ENCODE measurements around the gene ABCD3.

Gene ABCD3

DNA sequence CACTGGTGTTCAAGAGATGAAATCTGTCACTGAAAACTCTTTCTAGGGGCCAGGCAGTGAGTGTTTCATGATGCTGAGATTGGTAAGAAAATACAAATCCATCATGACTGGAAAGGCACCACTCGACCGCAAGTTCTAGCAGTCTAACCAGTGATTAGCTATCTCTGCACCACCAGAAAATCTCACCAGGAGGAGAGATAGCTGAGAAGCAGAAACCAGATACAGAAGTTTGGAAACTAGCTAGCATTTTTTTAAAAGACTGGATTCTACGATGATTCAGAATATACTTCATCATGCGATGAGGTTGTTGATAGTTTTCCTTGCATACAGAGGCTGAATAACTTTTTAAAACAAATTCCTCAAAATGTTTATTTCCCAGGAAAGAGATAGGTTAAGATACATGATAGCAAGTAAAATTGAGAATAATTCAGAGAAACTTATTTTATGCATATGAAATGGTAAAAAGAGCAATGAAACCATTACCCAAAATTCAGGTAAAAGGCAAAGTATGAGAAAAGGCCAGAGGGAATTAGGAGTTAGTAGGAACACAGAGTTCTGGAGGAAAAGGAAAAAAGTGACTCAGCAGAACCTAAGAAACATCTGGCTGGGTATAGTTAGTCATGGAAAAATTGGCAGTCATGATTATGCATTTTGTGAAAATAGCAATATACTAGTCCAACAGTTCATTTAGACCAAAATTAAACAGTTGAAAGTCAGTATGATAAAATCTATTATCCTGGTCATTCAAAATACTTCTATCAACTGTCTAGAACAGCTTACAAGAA is 126.7 kb downstream of the ABCD3 start:
- Histone ChIP-seq H3K27ac (ENCODE audit: low read length) (no peak overlapping the region), H3K4me3 (ENCODE audit: low read length) (no peak overlapping the region), H3K27me3 (ENCODE audit: control insufficient read depth, insufficient read depth, low read length) (peaks cover 6% of the 10 kb centered on the region; the same call in 1 of the 2 replicates), H3K9me3 (ENCODE audit: control insufficient read depth, insufficient read depth, low read length) (no peaks in the 10 kb centered on the region), H3K4me1 (ENCODE audit: control insufficient read depth, insufficient read depth, low read length) (no peaks in the 10 kb centered on the region), H3K36me3 (ENCODE audit: control insufficient read depth, insufficient read depth, low read length) (no peaks in the 10 kb centered on the region)
- no CpG with 5 or more reads among the region's 4 CpGs for WGBS (ENCODE audit: insufficient coverage, insufficient read length)
- DNase-seq (ENCODE audit: low read depth, low spot score), result no peak

DNA sequence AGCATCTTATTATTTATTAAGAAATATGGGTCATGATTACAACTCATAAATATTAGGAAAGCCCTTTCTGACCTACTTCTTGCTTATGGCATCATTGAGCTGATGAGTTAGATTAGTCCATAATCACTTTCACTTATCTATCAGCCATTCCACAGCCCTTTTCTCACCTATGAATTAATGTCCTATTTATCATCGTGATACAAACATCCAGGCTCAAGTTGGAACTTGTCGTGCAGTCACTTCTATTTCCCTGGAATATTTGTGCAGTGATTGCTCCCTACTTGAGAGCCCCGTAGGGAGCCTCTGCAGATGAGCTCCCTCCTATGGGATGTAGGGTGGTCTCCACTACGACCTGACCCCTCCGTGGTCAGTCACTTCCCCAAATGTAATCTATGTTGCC is 131.5 kb downstream of the ABCD3 start:
- Histone ChIP-seq H3K9me3 (ENCODE audit: control insufficient read depth, insufficient read depth, low read length) (no peaks in the 10 kb centered on the region), H3K27me3 (ENCODE audit: control insufficient read depth, insufficient read depth, low read length) (no peaks in the 10 kb centered on the region), H3K4me3 (ENCODE audit: low read length) (no peak overlapping the region), H3K4me1 (ENCODE audit: control insufficient read depth, insufficient read depth, low read length) (peaks cover 3% of the 10 kb centered on the region), H3K36me3 (ENCODE audit: control insufficient read depth, insufficient read depth, low read length) (no peaks in the 10 kb centered on the region), H3K27ac (ENCODE audit: low read length) (no peak overlapping the region)
- no CpG with 5 or more reads among the region's 5 CpGs for WGBS (ENCODE audit: insufficient coverage, insufficient read length)
- DNase-seq (ENCODE audit: low read depth, low spot score), result no peak

- no peak for DNase-seq (ENCODE audit: low read depth, low spot score)
- Histone ChIP-seq H3K27me3 (ENCODE audit: control insufficient read depth, insufficient read depth, low read length) (no peaks in the 10 kb centered on the region), H3K4me3 (ENCODE audit: low read length) (no peak overlapping the region), H3K36me3 (ENCODE audit: control insufficient read depth, insufficient read depth, low read length) (no peaks in the 10 kb centered on the region), H3K9me3 (ENCODE audit: control insufficient read depth, insufficient read depth, low read length) (no peaks in the 10 kb centered on the region), H3K27ac (ENCODE audit: low read length) (no peak overlapping the region), H3K4me1 (ENCODE audit: control insufficient read depth, insufficient read depth, low read length) (peaks cover 3% of the 10 kb centered on the region)
- no CpG with 5 or more reads among the region's 6 CpGs for WGBS (ENCODE audit: insufficient coverage, insufficient read length)
Measured at GRCh38 chr1:94550396-94550795, 132.2 kb downstream of the ABCD3 start.

DNA sequence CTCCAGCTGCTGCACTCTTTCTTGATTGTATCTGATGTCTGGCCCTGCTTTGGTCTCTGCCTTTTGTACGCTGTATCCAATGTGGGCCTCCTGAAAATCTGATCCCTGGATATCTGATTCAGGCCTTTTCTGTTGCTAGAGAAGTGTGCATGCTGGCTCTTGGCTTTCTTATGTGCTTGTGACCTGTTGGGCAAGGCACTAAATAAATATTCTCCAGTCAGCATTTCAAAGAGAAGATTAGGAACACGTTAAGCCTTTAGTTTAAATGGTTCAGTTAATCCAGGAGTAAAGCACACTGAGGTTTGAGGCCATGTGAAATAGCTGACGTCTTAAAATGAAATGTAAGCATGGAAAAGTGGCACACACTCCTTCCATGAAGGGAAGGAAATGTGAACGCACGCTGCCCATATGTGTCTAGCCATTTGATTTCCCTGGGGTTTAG is 132.6 kb downstream of the ABCD3 start:
- Histone ChIP-seq H3K4me3 (ENCODE audit: low read length) (no peak overlapping the region), H3K9me3 (ENCODE audit: control insufficient read depth, insufficient read depth, low read length) (no peaks in the 10 kb centered on the region), H3K27ac (ENCODE audit: low read length) (no peak overlapping the region), H3K4me1 (ENCODE audit: control insufficient read depth, insufficient read depth, low read length) (peaks cover 3% of the 10 kb centered on the region), H3K36me3 (ENCODE audit: control insufficient read depth, insufficient read depth, low read length) (no peaks in the 10 kb centered on the region), H3K27me3 (ENCODE audit: control insufficient read depth, insufficient read depth, low read length) (no peaks in the 10 kb centered on the region)
- no CpG with 5 or more reads among the region's 5 CpGs for WGBS (ENCODE audit: insufficient coverage, insufficient read length)
- no peak for DNase-seq (ENCODE audit: low read depth, low spot score)

- Histone ChIP-seq H3K27ac (ENCODE audit: low read length) (no peak overlapping the region), H3K4me1 (ENCODE audit: control insufficient read depth, insufficient read depth, low read length) (peaks cover 3% of the 10 kb centered on the region), H3K36me3 (ENCODE audit: control insufficient read depth, insufficient read depth, low read length) (no peaks in the 10 kb centered on the region), H3K9me3 (ENCODE audit: control insufficient read depth, insufficient read depth, low read length) (no peaks in the 10 kb centered on the region), H3K4me3 (ENCODE audit: low read length) (no peak overlapping the region), H3K27me3 (ENCODE audit: control insufficient read depth, insufficient read depth, low read length) (no peaks in the 10 kb centered on the region)
- WGBS (ENCODE audit: insufficient coverage, insufficient read length), result no CpG with 5 or more reads among the region's 7 CpGs
- DNase-seq (ENCODE audit: low read depth, low spot score), result no peak
Measured at GRCh38 chr1:94551449-94551848, 133.3 kb downstream of the ABCD3 start.

DNA sequence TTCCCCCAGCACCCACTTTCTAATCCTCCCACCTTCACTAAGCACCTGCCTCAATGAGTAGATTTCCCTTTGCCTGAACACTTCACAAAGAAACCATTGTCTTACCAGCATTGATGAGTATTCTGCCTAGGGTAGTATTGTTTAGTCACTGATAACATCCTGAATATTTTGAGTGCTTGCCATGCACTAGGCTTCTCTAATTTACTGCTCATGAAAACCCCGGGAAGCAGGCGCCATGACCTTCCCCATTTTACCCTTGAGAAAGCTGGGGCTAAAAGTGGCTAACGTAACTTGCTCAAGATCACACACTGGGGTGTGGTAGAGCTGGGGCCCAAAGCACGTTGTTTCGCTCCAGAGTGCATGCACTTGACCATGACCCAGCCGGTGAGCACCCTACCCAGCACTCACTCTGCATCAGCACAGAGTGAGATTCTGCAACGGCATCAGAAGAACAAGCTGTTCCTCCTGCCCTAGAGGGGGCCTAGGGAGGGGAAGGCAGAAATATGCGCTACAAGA is 133.9 kb downstream of the ABCD3 start:
- no CpG with 5 or more reads among the region's 8 CpGs for WGBS (ENCODE audit: insufficient coverage, insufficient read length)
- no peaks in the 10 kb centered on the region for H3K36me3 ChIP-seq (ENCODE audit: control insufficient read depth, insufficient read depth, low read length)
- no peak overlapping the region for H3K4me3 ChIP-seq (ENCODE audit: low read length)
- DNase-seq (ENCODE audit: low read depth, low spot score), result no peak
- H3K4me1 ChIP-seq (ENCODE audit: control insufficient read depth, insufficient read depth, low read length), result peaks cover 3% of the 10 kb centered on the region
- H3K27ac ChIP-seq (ENCODE audit: low read length), result no peak overlapping the region
- no peaks in the 10 kb centered on the region for H3K9me3 ChIP-seq (ENCODE audit: control insufficient read depth, insufficient read depth, low read length)
- H3K27me3 ChIP-seq (ENCODE audit: control insufficient read depth, insufficient read depth, low read length), result no peaks in the 10 kb centered on the region

DNA sequence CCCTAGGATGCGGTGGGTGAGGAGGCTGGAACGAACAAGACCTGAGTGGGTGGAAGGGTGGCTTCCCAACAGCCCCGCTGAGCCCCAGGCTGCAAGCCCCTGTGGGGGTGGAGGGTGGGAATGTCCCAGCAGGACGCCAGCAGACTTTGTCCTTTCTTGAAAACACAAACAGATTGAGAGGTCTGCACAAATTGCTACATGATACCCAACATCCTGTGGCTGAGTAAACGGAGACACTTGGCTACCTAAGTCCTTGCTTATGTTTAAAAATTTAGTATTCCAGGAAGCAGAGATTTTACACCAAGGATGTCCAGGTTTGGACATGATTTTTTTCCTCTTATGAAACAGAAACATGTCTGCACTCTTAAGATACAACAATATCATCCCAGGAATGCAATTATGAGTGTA is 135.1 kb downstream of the ABCD3 start:
- WGBS (ENCODE audit: insufficient coverage, insufficient read length), result no CpG with 5 or more reads among the region's 5 CpGs

GRCh38 chr1:94553931-94554330 is 135.7 kb downstream of the ABCD3 start:
- no CpG with 5 or more reads among the region's 4 CpGs for WGBS (ENCODE audit: insufficient coverage, insufficient read length)
- Histone ChIP-seq H3K4me1 (ENCODE audit: control insufficient read depth, insufficient read depth, low read length) (peaks cover 3% of the 10 kb centered on the region), H3K9me3 (ENCODE audit: control insufficient read depth, insufficient read depth, low read length) (no peaks in the 10 kb centered on the region), H3K27ac (ENCODE audit: low read length) (no peak overlapping the region), H3K36me3 (ENCODE audit: control insufficient read depth, insufficient read depth, low read length) (no peaks in the 10 kb centered on the region), H3K27me3 (ENCODE audit: control insufficient read depth, insufficient read depth, low read length) (no peaks in the 10 kb centered on the region), H3K4me3 (ENCODE audit: low read length) (no peak overlapping the region)
- DNase-seq (ENCODE audit: low read depth, low spot score), result no peak

More for the DNA sequence above, 135.1 kb downstream of the ABCD3 start:
- Histone ChIP-seq H3K36me3 (ENCODE audit: control insufficient read depth, insufficient read depth, low read length) (no peaks in the 10 kb centered on the region), H3K4me1 (ENCODE audit: control insufficient read depth, insufficient read depth, low read length) (peaks cover 3% of the 10 kb centered on the region), H3K27me3 (ENCODE audit: control insufficient read depth, insufficient read depth, low read length) (no peaks in the 10 kb centered on the region), H3K27ac (ENCODE audit: low read length) (no peak overlapping the region), H3K9me3 (ENCODE audit: control insufficient read depth, insufficient read depth, low read length) (no peaks in the 10 kb centered on the region), H3K4me3 (ENCODE audit: low read length) (no peak overlapping the region)
- DNase-seq (ENCODE audit: low read depth, low spot score), result no peak

GRCh38 chr1:94554580-94554979 is 136.4 kb downstream of the ABCD3 start:
- peaks cover 3% of the 10 kb centered on the region for H3K4me1 ChIP-seq (ENCODE audit: control insufficient read depth, insufficient read depth, low read length)
- DNase-seq (ENCODE audit: low read depth, low spot score), result no peak
- H3K9me3 ChIP-seq (ENCODE audit: control insufficient read depth, insufficient read depth, low read length), result no peaks in the 10 kb centered on the region
- no CpG with 5 or more reads among the region's 5 CpGs for WGBS (ENCODE audit: insufficient coverage, insufficient read length)
- H3K4me3 ChIP-seq (ENCODE audit: low read length), result no peak overlapping the region
- H3K27me3 ChIP-seq (ENCODE audit: control insufficient read depth, insufficient read depth, low read length), result no peaks in the 10 kb centered on the region
- H3K27ac ChIP-seq (ENCODE audit: low read length), result no peak overlapping the region
- H3K36me3 ChIP-seq (ENCODE audit: control insufficient read depth, insufficient read depth, low read length), result no peaks in the 10 kb centered on the region

GRCh38 chr1:94555091-94555490 is 136.9 kb downstream of the ABCD3 start:
- no CpG with 5 or more reads among the region's 5 CpGs for WGBS (ENCODE audit: insufficient coverage, insufficient read length)
- H3K4me3 ChIP-seq (ENCODE audit: low read length), result no peak overlapping the region
- no peaks in the 10 kb centered on the region for H3K36me3 ChIP-seq (ENCODE audit: control insufficient read depth, insufficient read depth, low read length)
- DNase-seq (ENCODE audit: low read depth, low spot score), result no peak
- no peak overlapping the region for H3K27ac ChIP-seq (ENCODE audit: low read length)
- H3K4me1 ChIP-seq (ENCODE audit: control insufficient read depth, insufficient read depth, low read length), result peaks cover 3% of the 10 kb centered on the region
- no peaks in the 10 kb centered on the region for H3K9me3 ChIP-seq (ENCODE audit: control insufficient read depth, insufficient read depth, low read length)
- H3K27me3 ChIP-seq (ENCODE audit: control insufficient read depth, insufficient read depth, low read length), result no peaks in the 10 kb centered on the region

DNA sequence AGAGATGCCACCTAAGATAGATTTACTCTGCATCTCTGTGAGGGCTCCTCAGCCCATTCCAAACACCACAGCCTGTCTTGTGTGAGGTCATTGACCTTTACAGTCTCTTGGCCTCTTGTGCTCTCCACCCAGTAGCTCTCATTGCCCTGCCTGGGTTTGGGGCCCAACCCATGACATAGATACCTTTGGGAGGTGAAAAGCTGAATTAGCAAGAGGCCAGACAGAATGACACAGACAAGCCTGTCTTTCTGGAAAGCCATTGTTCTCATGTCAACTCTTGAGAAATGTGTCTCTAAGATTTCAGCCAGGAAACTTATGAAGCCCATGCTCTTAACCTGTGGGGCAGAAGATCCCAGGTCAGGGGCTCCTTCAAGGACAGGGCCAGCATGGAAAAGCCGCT is 141.7 kb downstream of the ABCD3 start:
- Histone ChIP-seq H3K36me3 (ENCODE audit: control insufficient read depth, insufficient read depth, low read length) (no peaks in the 10 kb centered on the region), H3K27me3 (ENCODE audit: control insufficient read depth, insufficient read depth, low read length) (no peaks in the 10 kb centered on the region), H3K9me3 (ENCODE audit: control insufficient read depth, insufficient read depth, low read length) (no peaks in the 10 kb centered on the region), H3K4me1 (ENCODE audit: control insufficient read depth, insufficient read depth, low read length) (no peaks in the 10 kb centered on the region; the same call in 1 of the 2 replicates), H3K4me3 (ENCODE audit: low read length) (no peak overlapping the region), H3K27ac (ENCODE audit: low read length) (no peak overlapping the region)
- WGBS (ENCODE audit: insufficient coverage, insufficient read length), result no CpG with 5 or more reads among the region's 1 CpG
- no peak for DNase-seq (ENCODE audit: low read depth, low spot score)

All from iPS DF 6.9 (cell line).